Keratinocyte (primary cell): ENCODE results near the gene GLYAT. TPM values are rescaled to one million over a fixed set of nuclear protein-coding genes. Genes with fewer than 3 reads are reported as not detected.

Experiments used
- DNase-seq: peaks from one replicate; pipeline ENCODE4 v3.0.0-alpha.2; 2011; ENCODE audit warnings: low read depth, missing footprints, low spot score
- FAIRE-seq: peaks from 2 replicates; lab custom pipeline; 2011; peaks lifted over from hg19 to GRCh38; lab: Jason Lieb, UNC
- H2AFZ ChIP-seq: 2 replicates; pipeline ENCODE4 v1.6.0; 2012; ENCODE audit warnings: low read length, control low read depth, inconsistent platforms; ENCODE audit not compliant: control insufficient read depth
- H3K27ac ChIP-seq: 2 replicates; pipeline ENCODE4 v1.5.1; 2011; ENCODE audit warnings: low read length; ENCODE audit not compliant: control insufficient read depth, insufficient read depth
- H3K27me3 ChIP-seq: 3 replicates; pipeline ENCODE4 v1.6.0; 2011; ENCODE audit warnings: low read length; ENCODE audit not compliant: control insufficient read depth, insufficient read depth; ENCODE audit errors: extremely low read depth
- H3K36me3 ChIP-seq, 2 experiments: 2 replicates in 1 of 2; 3 replicates in 1 of 2; pipeline ENCODE4 v1.5.1; 2011; ENCODE audit warnings: low read length in 2 of 2, mild to moderate bottlenecking in 1 of 2; ENCODE audit not compliant: control insufficient read depth in 2 of 2, insufficient read depth in 2 of 2; ENCODE audit errors: extremely low read depth in 1 of 2
- H3K4me1 ChIP-seq: 3 replicates; pipeline ENCODE4 v1.5.1; 2011; ENCODE audit warnings: low read length; ENCODE audit not compliant: control insufficient read depth, insufficient read depth; ENCODE audit errors: extremely low read depth
- H3K4me2 ChIP-seq: 3 replicates; pipeline ENCODE4 v1.6.0; 2011; ENCODE audit warnings: low read depth, low read length; ENCODE audit not compliant: control insufficient read depth, insufficient read depth; ENCODE audit errors: extremely low read depth
- H3K4me3 ChIP-seq, 3 experiments: fragments of 200-600 bp in 1 of 3; sonication (generic) in 1 of 3; 2 replicates in 2 of 3; 3 replicates in 1 of 3; pipeline ENCODE4 v1.5.1; 2011 to 2016; ENCODE audit warnings: low read length in 3 of 3, mild to moderate bottlenecking in 3 of 3, control low read depth in 2 of 3, inconsistent platforms in 1 of 3, low read depth in 1 of 3, mixed read lengths in 1 of 3, mixed run types in 1 of 3, moderate library complexity in 1 of 3; ENCODE audit not compliant: control insufficient read depth in 2 of 3, insufficient read depth in 2 of 3; ENCODE audit errors: extremely low read depth in 1 of 3
- H3K79me2 ChIP-seq: 2 replicates; pipeline ENCODE4 v1.6.0; 2012; ENCODE audit warnings: low read length; ENCODE audit not compliant: control insufficient read depth, insufficient read depth
- H3K9ac ChIP-seq: 3 replicates; pipeline ENCODE4 v1.6.0; 2011; ENCODE audit warnings: low read length; ENCODE audit not compliant: control insufficient read depth, insufficient read depth; ENCODE audit errors: extremely low read depth
- H3K9me1 ChIP-seq: 3 replicates; pipeline ENCODE4 v1.6.0; 2011; ENCODE audit warnings: low read length; ENCODE audit not compliant: control insufficient read depth, insufficient read depth; ENCODE audit errors: extremely low read depth
- H3K9me3 ChIP-seq: 2 replicates; pipeline ENCODE4 v1.5.1; 2012; ENCODE audit warnings: low read depth, low read length; ENCODE audit not compliant: control insufficient read depth
- H4K20me1 ChIP-seq: 3 replicates; pipeline ENCODE4 v1.6.0; 2011; ENCODE audit warnings: low read length; ENCODE audit not compliant: control insufficient read depth, insufficient read depth; ENCODE audit errors: extremely low read depth
- CTCF ChIP-seq, 3 experiments: IDR thresholded peaks in 1 of 3; conservative IDR thresholded peaks in 1 of 3; optimal IDR thresholded peaks in 1 of 3; 2 replicates in 2 of 3; 3 replicates in 1 of 3; pipeline versions ENCODE3 to v1.5.1; 2011; ENCODE audit warnings: low read length in 3 of 3, mild to moderate bottlenecking in 3 of 3, moderate library complexity in 2 of 3, control low read depth in 1 of 3, inconsistent platforms in 1 of 3; ENCODE audit not compliant: insufficient read depth in 2 of 3; ENCODE audit errors: extremely low read depth in 1 of 3
- EZH2 ChIP-seq: IDR thresholded peaks from one replicate; pipeline ENCODE4 v1.6.1; 2012; ENCODE audit warnings: inconsistent platforms, mild to moderate bottlenecking, low read length, moderate library complexity
- dilution Hi-C: fragments of 300-500 bp; cut with MboI; formaldehyde crosslinking; loops from one replicate; pipeline ENCODE4 v1.7.0; 2020; ENCODE audit warnings: low sequenced_read_pairs; ENCODE audit not compliant: extremely low pct_ligation_motif_present
- polyA plus RNA-seq, 5 experiments: library from polyadenylated mRNA; depleted of rRNA in 3 of 5; stranded (reverse) in 3 of 5; stranded (forward) in 1 of 5; unstranded in 1 of 5; fragments of >200 nt; gene quantifications; 1 replicate in 1 of 5; 2 replicates in 3 of 5; 3 replicates in 1 of 5; pipeline versions ENCODE4 v1.2.1 to v1.2.3, GENCODE V29; 2011 to 2012; ENCODE audit warnings: missing spikeins in 2 of 5, low read depth in 1 of 5, low replicate concordance in 1 of 5

The GLYAT gene
- polyA plus RNA-seq, 1 donor (not counting 4 experiments of a cell fraction or from before 2014, with no cell fraction given): 0.10 TPM

DNA sequence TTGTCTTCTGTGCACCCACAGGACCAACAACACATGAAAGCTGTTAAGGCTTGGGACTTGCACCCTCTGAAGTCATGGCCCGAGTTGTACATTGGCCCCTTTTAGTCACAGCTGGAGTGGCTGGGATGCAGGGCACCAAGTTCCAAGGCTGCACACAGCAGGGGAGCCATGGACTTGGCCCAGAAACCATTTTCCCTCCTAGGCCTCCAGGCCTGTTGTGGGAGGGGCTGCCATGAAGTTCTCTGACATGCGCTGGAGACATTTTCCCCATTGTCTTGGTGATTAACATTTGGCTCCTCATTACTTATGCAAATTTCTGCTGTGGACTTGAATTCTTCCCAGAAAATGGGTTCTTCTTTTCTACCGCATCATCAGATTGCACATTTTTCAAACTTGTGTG, 48.8 kb upstream of the GLYAT start:
- Histone ChIP-seq H3K79me2 (no peaks in the 10 kb centered on the region), H3K27me3 (no peaks in the 10 kb centered on the region), H3K9me3 (no peaks in the 10 kb centered on the region), H2AFZ (no peak overlapping the region), H3K4me1 (no peaks in the 10 kb centered on the region), H3K4me3 (no peak overlapping the region), H3K9me1 (no peaks in the 10 kb centered on the region), H3K9ac (no peak overlapping the region), H3K27ac (no peak overlapping the region), H3K4me2 (no peak overlapping the region), H4K20me1 (no peaks in the 10 kb centered on the region), H3K36me3 (no peaks in the 10 kb centered on the region)
- no peak for DNase-seq
- dilution Hi-C loops: no loop called here
- TF ChIP-seq EZH2 (no peak), CTCF (optimal IDR thresholded peaks at IDR 0.05 in 1 of 3, IDR thresholded peaks at IDR 0.05 in 1 of 3, conservative IDR thresholded peaks at IDR 0.05 in 1 of 3; ENCODE audit: extremely low read depth in 1 of 3, insufficient read depth in 2 of 3, low read length in 3 of 3) (no peak)
- FAIRE-seq: no peak

GRCh38 chr11:58776891-58777710, 45.4 kb upstream of the GLYAT start:
- H3K4me3 ChIP-seq: no peak overlapping the region
- FAIRE-seq (no peak), DNase-seq (no peak)
- TF ChIP-seq CTCF (optimal IDR thresholded peaks at IDR 0.05 in 1 of 3, IDR thresholded peaks at IDR 0.05 in 1 of 3, conservative IDR thresholded peaks at IDR 0.05 in 1 of 3; ENCODE audit: extremely low read depth in 1 of 3, insufficient read depth in 2 of 3, low read length in 3 of 3) (no peak), EZH2 (no peak)
- dilution Hi-C loops: no loop called here
- H4K20me1 ChIP-seq: no peaks in the 10 kb centered on the region
- H3K27me3 ChIP-seq: no peaks in the 10 kb centered on the region
- H3K36me3 ChIP-seq: no peaks in the 10 kb centered on the region
- H3K79me2 ChIP-seq: no peaks in the 10 kb centered on the region
- H2AFZ ChIP-seq: no peak overlapping the region
- H3K4me1 ChIP-seq: no peaks in the 10 kb centered on the region
- H3K9me1 ChIP-seq: no peaks in the 10 kb centered on the region
- no peaks in the 10 kb centered on the region for H3K9me3 ChIP-seq
- H3K9ac ChIP-seq: no peak overlapping the region
- no peak overlapping the region for H3K4me2 ChIP-seq
- H3K27ac ChIP-seq: no peak overlapping the region
